HG03095 (cell line): ENCODE measurements around the gene EMX2.
"Not testable (repeated sequence)": the region's sequence is repeated elsewhere in the genome, so short reads cannot be mapped to it uniquely, and the experiment has no call there.

Source experiments
- ATAC-seq: cut with Tn5 transposase; IDR thresholded peaks from one replicate; pipeline ENCODE4 v1.9.1; 2021; ENCODE audit warnings: moderate library complexity; ENCODE audit not compliant: unreplicated experiment

EMX2 gene

GRCh38 chr10:117555017-117555416, 12.5 kb downstream of the EMX2 start:
- no peak for ATAC-seq

GRCh38 chr10:117555863-117556262, 13.3 kb downstream of the EMX2 start:
- no peak for ATAC-seq

GRCh38 chr10:117556356-117556755, 13.8 kb downstream of the EMX2 start:
- no peak for ATAC-seq

- no peak for ATAC-seq
Measured at GRCh38 chr10:117559712-117560111, 17.2 kb downstream of the EMX2 start.

GRCh38 chr10:117560942-117561341, 18.4 kb downstream of the EMX2 start:
- no peak for ATAC-seq

GRCh38 chr10:117562220-117562619, 19.7 kb downstream of the EMX2 start:
- no peak for ATAC-seq

- ATAC-seq, result no peak
Measured at GRCh38 chr10:117562896-117563737, 20.6 kb downstream of the EMX2 start.

GRCh38 chr10:117563780-117564179, 21.2 kb downstream of the EMX2 start:
- ATAC-seq, result no peak

- no peak for ATAC-seq
Measured at GRCh38 chr10:117565068-117565467, 22.5 kb downstream of the EMX2 start.

GRCh38 chr10:117568334-117568733, 25.8 kb downstream of the EMX2 start:
- no peak for ATAC-seq

- ATAC-seq, result no peak
Measured at GRCh38 chr10:117569610-117570390, 27.3 kb downstream of the EMX2 start.

- no peak for ATAC-seq
Measured at GRCh38 chr10:117570880-117571279, 28.3 kb downstream of the EMX2 start.

GRCh38 chr10:117574498-117575146, 32.1 kb downstream of the EMX2 start:
- no peak for ATAC-seq

- ATAC-seq, result no peak
Measured at GRCh38 chr10:117578490-117578889, 35.9 kb downstream of the EMX2 start.

- ATAC-seq, result no peak
Measured at GRCh38 chr10:117578999-117579590, 36.5 kb downstream of the EMX2 start.

- no peak for ATAC-seq
Measured at GRCh38 chr10:117581961-117582360, 39.4 kb downstream of the EMX2 start.

GRCh38 chr10:117584831-117585230, 42.3 kb downstream of the EMX2 start:
- ATAC-seq, result not testable (repeated sequence)

GRCh38 chr10:117587036-117587435, 44.5 kb downstream of the EMX2 start:
- no peak for ATAC-seq

- no peak for ATAC-seq
Measured at GRCh38 chr10:117590101-117590875, 47.7 kb downstream of the EMX2 start.

GRCh38 chr10:117591043-117591442, 48.5 kb downstream of the EMX2 start:
- ATAC-seq, result no peak
